GM21515 (cell line): ENCODE data around the gene GBA2.

Experiments used
- ATAC-seq: cut with Tn5 transposase; IDR thresholded peaks from one replicate; pipeline ENCODE4 v1.9.1; 2021; ENCODE audit not compliant: unreplicated experiment

The GBA2 gene

DNA sequence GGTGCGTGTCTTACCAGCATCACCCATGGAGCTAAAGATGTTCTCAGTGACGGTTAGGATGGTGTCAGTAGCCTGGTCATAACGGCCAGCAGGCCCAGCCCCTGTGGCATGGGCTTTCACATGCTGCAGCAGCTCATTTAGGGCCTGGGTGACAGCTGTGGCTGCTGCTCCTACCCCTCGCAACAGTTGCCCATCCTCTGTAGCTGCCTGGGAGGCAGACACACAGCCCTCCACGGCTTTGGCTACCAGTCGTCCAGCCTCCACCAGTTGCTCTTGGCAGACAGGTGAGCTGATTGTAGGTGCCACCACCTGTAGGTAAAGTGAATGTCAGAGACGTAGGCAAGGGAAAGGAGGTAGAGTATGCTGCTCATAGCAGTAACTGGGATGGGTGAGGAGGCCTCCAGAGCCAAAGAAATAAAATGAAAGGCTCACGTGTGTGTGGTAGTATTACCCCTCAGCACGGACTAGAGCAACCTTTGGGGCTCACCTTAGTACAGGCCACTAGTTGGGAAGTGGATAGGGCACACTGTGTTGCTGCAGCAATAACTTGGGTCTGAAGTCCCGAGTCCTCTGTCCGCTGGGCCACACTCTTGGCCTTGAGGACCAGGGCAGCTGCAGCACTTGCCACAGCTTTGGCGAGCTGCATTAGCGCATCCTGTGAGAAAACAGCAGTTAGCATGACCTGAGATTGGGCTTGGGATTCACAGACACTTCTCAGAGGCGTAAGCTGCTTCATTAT lies 31.7 kb downstream of the GBA2 start:
- ATAC-seq: no peak

DNA sequence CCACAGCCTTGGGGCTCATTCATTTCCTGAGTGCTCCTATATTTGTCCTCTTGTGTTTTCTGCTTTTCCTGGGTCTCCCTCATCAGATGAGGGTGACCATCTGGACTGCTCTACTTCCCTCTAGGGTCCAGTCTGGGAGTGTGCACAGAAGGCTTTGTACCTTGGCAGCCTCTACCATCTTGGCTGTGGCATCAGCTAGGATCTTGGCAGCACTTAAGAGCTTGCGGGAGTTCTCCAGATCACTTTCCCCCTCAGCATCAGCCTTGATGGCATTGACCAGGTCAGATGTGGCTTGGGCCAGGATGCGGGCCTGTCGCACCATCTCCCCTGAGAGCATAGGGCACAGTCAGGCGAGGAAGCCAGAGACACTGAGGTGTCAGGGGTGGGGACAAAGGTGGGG lies 32.8 kb downstream of the GBA2 start:
- ATAC-seq: no peak

DNA sequence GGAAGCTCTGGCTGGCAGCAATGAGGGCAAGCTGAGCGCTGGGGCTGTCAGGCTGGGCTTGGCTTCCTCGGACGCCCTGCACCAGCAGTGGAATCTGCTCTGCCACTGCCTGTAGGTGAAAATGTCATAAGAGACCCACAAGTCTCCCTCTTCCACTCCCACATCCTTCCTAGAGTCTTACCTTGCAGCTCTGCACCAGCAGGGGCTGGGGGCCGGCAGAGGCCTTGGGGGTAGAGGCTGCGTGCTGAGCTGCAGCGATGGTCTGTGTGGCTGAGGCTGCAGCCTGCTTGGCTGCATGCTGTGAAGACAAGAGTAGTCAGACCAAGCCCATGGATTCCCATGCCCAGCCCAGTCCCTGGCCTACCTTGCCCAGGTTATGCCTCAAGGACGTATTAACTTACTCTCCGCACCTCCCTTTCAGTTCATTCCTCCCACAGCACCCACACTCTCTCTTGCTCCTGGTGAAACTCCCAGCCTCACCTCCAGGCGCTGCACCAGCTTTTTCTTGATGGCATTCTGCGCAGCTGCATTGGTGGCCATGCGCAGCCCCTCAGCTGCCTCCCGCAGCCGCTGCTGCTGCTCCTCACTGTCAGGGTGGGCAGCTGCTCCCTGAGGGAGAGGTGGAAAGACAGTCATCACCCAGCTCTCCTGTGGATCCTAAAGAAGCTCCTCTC lies 34.3 kb downstream of the GBA2 start:
- ATAC-seq: no peak

DNA sequence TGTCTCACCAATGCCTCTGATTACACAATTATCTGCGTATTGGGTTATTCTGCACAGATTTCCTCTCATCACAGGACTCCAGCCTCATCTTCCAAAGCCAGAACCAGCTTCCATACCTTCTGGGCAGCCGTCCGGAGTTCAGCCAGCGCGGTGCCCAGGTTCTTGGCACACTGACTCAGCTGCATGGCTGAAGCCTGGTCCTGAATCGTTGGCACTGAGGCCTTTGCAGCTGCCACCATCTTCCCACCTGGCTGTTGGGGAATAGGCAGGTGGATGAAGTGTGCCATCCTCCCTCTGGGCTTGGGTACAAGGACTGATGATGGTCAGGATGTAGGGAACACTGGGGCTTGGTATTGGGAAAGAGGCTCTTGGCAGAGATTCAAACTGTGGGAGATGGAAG lies 34.9 kb downstream of the GBA2 start:
- ATAC-seq: no peak

DNA sequence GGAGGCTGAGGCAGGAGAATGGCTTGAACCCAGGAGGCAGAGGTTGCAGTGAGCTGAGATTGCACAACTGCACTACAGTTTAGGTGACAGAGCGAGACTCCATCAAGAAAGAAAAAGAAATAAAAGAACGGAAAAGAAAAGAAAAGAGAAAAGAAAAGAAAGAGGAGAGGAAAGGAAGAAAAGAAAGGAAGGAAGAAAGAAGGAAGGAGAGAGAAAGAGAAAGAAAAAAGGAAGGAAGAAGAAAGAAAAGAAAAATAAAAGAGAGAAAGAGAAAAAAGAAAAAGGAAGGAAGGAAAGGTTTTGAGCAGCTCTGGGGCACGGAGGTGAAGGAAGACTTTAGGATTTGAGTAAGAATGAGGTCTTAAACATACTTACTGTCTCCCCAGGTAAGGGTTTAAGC lies 35.5 kb downstream of the GBA2 start:
- no peak for ATAC-seq

DNA sequence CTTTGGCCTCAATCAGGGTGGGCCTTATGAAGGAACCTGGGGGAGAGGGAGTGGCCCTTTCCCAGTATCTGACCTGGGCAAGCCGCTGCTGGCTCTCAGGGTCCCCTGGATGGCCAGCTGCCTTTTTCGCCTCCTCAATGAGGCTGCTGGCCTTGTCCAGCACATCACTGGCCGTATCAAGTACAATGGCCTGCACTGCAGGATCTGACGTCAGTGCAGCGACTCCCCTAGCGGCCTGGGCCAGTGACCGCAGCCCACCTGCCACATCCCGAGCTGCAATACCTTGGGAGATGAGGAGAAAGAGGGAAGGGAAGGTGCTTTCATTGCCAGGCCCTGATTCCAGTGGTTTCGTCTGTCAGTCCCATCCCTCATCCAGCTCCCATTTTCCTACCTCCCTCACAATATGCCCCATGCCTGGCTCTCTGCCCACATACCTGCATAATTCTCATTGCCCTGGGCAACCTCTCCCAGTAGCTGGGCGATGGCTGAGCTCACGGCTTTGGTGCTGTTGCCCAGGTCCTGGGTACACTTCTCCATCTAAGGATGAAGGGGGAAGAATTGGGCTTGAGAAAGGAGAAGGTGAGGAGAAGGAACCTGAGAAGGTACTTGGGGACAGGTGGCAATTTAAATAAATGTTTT lies 36.1 kb downstream of the GBA2 start:
- ATAC-seq: no peak

DNA sequence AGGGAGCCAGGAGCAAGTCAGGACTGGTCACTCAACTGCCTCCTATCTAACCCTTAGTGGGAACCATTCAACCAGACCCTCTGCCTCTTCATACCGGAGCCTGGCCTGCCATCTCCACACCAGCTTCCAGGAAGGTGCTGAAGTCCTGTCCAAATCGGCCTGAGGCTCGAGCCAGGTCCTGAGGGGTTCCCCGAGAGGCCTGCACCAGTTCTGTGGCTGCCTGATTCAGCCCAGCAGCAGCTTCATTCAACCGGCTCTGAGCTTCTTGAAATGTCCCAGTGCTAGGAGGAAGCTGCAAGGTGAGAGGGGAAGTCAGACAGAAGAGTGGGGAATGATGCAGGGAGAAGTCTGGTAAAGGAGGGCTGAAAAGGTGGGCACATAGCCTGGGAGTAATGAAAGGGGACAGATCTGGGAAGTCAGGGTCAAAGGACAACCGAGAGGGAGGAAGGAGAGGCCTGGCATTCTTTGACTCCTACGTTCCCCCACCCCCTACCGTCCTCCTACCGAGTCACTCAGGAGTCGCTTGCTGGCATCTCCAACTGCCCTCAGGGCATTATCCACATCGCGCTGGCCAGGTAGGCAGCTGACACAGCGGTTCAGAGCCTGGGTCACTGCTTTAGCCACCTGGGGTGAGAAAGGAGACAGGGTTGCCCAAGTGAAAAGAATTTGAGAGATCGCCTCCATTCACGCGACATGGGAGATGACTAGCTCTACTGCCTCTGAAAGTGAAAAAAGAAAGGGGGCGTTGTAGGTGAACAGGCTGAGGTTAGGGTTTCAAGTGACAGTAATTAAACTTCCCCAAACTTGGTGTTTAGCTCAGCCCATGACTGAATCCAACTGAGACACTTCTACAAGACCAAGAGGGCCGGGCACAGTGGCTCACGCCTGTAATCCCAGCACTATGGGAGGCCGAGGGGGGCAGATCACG lies 37.3 kb downstream of the GBA2 start:
- ATAC-seq: no peak

DNA sequence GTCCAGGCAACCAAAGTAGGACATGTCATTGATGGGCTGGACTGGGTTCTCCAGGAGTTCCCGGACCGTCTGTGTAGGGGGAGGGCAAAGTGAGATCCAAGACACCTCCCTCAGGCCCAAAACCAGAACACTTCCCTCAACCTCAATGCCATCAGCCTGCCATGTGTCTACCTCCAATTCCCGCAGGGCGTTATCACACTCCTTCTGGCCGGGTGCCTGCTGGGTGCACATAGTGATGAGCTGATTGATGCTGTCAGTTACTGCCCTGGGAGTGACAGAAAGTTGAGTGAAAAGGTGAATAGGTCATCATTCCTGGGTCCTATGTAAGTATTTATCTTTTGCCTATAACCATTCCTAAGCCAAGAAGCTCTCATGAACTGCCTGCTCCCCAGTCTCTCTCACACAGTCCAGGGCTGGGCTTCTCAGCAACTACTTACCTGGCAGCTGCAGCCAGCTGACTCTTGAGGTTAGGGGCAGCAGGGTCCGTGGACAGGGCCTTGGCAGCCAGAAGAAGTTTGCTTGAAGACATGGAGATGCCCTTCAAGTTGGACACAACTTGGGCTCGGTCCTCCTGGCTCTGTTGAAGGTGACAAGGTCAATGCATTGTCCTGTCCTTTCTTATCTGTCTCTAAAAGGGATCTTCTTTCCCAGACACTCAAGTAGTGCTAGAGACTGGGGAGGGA lies 38.1 kb downstream of the GBA2 start:
- ATAC-seq: no peak

DNA sequence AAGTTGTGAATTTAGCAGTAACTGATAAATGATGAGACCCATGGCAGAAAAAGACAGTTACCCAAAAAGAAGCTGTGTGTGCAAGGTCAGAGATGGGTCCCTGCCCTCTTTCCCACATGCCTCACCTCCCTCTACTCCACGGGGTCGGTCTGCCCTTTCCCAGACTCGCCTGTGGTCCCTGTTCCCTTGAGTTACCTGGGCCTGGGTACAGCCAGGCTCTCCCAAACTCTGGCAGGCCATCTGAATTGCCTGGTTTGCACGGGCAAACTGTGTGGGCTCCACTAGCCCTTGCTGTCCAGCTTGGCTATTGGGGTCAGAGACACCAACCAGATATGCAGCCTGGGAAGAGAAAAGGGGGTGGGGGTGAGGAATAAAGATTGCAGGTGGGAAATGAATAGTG lies 40.9 kb downstream of the GBA2 start:
- no peak for ATAC-seq

DNA sequence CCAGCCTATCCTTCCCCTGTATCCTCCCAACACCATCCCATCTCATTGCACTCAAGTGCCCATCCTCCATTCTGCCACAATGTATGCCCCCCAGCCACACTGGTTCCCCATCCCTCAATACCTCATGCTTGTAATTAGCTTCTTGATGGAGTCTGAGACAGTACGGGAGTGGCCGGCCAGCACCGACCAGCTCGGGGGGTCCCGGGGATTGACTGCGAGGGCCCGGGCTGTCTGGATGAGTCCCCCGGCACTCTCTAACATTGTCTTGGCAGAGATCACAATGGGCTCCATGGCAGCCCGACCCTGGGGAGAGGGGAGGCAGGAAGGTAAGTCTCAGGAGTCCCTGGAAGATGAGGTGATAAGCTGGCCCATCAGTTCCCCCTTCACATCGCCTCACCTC lies 42.1 kb downstream of the GBA2 start:
- no peak for ATAC-seq

DNA sequence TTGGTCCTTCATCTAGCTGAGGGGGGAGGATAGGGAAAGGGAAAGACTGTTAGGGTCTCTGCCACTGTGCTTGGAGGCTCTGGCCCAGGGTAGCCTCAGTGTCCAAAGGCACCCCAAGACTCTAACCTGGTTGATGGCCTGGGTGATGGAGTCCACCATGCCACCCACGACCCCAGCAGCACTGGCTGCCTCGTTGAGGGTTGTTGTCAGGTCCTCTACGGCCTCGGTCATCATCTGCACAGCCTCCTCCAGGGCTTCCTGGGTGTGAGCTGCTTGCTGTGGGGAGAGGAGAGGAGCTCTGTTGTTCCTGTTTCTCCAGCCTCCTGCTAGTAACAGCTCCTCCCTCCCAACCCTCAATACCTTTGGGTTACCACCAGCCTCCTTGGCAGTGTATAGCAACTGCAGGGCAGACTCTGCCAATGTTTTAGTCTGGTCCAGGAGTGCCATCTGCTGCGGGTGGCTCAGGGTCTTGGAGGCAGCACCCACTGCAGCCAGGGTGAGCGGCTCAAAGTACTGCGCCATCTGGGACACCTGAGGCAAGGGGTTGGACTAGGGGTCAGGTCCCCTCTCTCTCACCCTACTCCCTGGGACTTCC lies 43.1 kb downstream of the GBA2 start:
- no peak for ATAC-seq

DNA sequence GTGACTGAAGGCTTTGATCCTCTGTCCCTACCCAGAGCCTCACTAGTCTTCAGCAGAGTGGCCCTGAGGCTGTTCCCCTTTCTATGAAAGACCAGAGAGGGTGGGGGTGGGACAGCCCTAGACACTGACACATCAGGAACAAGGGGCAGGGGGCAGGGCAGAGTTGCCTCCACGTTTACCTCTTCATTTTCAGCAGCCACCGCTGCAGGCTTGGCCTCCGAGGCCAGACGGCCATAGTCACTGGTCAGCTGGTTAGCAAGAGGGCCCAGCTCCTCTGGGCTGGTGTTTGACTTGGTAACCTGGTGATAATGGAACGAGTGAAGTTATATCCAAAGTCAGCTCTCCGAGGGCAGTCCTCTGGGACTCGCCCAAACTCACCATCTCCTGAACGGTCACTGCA lies 43.7 kb downstream of the GBA2 start:
- no peak for ATAC-seq

DNA sequence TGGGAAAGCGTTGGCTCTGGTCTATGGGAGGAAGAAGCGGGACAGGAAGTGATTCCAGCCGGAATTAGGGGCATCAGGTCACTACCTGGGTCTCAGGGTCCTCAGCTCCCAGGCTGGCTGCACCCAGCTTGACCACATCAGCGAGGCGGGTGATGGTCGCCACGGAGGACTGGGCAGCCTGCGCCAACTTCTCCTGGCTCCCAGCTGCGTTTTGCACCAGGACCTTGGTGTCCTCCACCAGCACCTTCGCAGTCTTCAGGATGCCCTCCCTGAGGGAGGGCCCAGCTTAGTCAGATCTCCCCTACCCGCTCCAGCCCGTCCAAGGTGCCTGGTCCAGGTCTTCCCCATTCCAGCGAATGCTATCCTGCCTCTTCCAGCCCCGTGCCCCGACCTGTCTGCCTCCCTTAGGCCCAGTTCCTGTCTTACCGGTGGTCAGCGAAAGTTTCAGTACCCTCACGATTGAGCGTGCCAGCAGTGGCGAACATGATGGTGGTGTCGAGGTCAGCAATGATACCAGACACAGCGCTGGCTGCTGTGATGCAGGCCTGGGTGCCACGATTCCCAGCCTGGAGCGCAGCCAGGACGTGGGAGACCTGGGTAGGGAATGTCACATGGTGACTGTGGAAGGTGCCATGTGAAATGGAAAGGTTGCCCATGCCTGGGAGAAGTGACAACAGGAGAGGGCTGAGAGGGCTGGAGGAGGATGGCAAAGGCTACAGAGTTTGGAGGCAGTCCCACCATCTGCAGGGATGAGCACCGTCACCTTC lies 44.9 kb downstream of the GBA2 start:
- ATAC-seq: no peak

DNA sequence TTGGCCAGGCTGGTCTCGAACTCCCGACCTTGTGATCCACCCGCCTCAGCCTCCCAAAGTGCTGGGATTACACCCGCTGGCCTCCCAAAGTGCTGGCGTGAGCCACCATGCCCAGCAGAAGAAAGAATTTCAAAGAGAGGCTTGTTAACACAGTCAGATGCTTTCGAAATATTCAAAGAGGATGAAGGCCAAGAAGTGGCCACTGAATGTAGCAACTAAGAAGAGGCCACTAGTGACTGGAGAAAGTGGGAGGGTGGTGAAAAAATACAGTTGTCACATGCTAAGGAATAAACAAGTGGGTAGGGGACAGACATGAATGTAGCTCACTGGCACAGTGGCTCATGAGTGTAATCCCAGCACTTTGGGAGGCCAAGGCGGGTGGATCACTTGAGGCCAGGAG lies 46.3 kb downstream of the GBA2 start:
- ATAC-seq: no peak

DNA sequence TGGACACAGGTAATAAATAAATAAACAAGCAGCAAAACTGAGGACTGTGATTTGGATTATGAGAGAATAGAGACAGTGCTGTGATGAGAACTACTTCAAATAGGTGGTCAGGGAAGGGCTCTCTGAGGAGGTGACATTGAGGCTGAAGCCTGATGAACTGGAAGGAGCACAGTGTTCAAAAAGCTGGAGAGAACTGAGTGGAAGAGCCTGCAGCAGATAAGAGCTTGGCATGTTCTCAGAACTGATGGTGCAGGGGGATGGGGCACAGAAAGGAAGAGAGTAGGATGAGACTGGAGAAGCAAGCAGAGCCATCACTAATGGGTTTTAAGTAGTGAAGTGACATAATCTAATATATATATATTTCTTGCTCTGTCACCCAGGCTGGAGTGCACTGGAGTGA lies 48.1 kb downstream of the GBA2 start:
- no peak for ATAC-seq

DNA sequence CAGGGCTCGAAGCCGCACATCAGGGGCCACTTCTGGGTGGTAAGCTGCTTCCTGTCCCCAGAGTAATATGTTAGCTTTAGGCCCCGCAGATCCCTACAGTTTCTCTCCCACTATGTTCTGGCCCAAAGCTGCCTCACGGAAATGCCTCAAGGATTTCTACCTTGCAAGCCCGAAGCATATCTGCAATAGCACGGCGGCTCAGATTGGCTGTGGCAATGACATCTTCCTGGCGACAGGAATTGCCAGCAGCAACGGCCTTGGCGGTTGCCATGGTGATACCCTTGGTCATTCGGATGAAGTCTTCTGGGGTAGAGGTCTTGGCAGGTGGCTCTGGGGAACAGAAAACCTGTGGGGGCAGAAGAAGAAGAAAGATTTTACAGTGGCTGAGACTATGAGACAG lies 49.0 kb downstream of the GBA2 start:
- ATAC-seq: no peak

DNA sequence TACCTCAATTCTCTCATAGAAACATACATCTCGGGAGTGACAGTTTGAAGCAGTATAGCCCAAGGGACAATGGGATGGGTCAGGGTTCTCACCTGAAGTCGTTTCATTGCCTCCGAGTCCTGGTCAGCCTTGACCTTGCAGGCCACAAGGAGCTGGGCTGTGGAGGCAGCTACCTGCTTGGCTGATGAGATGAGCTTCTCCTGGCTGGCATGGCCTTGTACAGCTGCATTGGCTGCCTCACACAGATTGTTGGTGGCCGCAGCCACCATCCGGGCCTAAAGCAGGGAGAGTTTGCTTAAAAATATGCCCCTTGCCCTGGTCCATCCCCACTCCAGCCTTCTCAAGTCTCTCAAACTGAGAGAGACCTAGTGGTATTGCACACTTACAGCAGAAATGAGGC lies 50.8 kb downstream of the GBA2 start:
- ATAC-seq: no peak

DNA sequence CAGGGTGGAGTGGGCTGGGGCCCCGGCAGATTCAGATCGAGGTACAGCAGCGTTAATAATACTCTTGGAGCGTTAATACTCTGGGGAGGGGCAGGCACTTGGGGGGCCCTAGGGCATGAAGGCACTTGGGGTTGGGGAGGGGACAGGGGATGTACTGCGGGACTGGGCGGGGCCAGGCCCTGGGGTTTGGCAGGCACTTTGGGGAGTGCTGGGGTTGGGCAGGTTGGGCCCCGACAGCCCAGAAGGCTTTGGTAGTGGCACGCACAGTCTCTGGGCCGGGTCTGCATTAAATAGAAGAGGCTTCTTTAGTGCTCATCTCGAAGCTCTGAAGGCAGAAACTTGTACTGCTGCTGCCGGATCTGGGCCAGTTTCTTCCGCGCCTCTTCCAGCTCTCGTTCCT lies 51.5 kb downstream of the GBA2 start:
- no peak for ATAC-seq

DNA sequence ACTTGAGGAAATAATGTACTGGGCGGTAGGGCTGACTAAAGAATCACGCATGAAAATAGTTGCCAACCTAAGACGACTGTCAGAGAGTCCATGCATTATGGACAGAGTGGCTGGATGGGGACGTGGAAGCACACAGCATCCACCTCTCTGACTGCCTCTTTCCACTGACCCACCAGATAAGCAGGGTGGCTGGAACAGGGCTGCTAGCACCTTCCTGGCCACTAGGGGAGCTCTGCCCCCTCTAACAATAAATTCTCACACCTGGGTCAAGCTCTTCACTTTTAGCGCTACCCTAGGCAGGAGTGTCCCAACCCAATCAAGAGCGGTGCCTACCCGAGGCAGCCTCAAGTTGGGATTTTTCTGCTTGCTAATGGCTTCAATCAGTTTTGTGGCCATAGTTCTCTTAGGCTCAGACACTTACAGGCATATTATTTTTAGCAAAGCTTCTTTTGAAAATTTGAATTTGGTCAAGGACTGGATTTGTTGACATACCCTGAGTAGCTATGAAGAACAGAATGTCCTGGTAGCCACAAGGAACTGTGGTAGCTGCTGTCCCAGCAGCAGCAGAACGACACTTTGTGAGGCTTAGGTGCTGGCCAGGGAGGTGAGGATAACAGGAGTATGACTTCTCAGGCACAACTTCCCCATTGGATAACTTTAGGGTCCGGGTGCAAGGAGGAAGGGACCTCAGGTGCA lies 52.4 kb downstream of the GBA2 start:
- peak; percentile 76 for ATAC-seq
